HG02588 (cell line): Measurements from ENCODE around the gene C20orf204.

Experiments used
- ATAC-seq: cut with Tn5 transposase; IDR thresholded peaks from one replicate; pipeline ENCODE4 v1.9.1; 2021; ENCODE audit warnings: mild to moderate bottlenecking, moderate library complexity; ENCODE audit not compliant: unreplicated experiment

Gene C20orf204

GRCh38 chr20:64041040-64041780 is 5.2 kb downstream of the C20orf204 start:
- no peak for ATAC-seq

GRCh38 chr20:64041781-64042053 is 5.7 kb downstream of the C20orf204 start:
- ATAC-seq, result no peak

DNA sequence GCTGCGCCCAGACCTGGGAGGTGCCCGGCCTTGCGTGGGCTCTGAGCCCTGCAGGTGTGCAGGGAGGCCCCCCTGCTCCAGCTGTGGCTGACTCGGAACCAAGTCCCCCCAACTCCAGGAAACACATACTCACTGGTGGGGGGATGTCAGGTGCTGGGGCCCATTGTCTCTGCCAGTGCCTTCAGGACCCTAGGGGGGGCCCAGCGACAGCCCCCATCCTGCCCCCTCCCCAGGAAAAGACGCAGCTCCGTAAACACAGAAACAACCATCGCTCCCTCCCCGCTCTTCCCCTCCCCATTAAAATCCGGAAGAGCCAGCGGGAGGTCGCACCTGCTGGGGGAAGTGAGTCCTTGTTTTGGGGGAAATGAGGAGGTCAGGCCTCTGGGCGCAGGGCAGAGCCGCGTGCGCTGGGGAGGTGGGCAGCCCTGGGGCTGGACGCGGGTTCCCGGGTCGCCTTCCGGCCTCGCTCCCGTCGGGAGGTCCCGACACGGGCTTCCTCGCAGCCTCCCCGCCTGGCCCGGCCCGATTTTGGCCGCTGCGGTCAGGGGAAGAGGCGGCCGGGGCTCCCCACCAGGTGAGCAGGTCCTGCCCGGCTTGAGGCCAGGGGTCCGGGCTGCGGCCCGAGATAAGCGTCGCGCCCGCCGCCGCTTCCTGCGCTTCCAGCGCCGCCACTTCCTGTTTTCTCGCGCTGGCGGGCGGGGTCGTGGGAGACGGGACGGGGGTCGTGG is 6.2 kb downstream of the C20orf204 start:
- ATAC-seq, result no peak

DNA sequence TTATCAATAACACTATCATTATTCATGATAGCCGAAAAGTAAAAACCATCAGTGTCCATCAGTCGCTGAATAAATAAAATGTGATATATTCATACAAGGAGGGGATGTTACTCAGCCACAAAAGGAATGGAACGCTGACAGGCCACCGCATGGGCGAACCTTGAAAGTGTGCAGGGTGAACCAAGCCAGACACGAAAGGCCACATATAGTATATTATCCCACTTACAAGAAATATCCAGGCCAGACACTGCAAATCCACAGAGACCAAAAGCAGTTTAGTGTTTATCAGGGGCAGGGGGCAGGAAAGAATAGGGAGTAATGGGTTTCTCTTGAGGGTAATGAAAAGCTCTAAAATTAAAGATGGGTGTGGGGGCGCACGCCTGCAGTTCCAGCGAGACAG is 7.8 kb downstream of the C20orf204 start:
- no peak for ATAC-seq

DNA sequence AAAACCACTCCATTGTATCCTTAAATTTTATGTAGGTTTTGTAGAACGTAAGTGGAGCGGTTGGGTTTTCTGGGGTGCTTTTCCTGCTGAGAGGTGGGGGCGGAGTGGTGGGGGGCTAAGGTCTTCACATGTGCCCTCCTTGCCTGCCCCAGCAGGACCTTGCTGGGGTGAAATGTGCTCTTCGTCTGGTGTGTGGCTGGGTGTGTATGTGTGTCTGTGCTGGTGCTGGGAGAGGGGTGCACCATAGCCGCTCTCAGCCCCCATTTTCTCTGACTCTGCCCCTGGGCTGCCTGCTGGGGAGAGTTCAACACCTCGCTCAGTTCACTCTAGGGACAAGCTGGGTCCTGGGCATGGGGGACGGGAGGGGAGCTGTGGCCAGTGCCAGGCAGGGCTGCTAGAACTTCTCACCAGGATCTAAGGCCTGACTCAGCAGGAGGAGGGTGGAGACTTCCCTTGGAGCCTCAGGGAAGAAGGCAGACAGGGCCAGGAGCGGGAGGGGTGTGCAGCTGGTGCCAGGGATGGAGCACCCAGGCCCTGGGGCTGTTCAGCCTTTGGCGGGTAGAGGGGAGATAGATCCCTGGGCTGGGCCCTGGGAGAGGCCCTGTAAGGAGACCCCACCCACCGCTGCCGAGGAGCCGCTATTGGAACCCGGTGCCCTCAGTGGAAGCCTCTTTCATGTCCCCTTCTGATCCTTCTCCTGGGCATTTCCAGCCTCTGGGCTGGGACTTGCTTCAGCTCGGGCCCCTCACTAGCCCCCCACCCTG is 8.7 kb downstream of the C20orf204 start:
- no peak for ATAC-seq

GRCh38 chr20:64045346-64046011 is 9.5 kb downstream of the C20orf204 start:
- no peak for ATAC-seq

DNA sequence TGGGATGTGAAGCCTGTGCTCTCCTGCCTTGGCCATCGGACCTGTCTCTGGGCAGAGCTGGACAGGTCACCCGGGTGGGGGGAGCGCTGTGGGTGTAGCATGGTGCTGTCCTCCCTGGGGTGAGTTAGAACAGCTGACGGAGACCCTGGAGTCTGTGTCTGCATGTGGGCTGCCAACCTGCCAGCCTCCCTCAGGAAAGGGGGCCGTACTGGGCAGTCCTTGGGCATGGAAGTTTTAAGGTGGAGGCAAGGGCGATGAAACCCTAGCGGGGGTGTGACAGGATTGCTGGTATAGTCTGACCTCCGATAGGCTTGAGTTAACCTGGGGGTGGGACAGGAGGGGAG is 11.0 kb downstream of the C20orf204 start:
- ATAC-seq, result no peak

DNA sequence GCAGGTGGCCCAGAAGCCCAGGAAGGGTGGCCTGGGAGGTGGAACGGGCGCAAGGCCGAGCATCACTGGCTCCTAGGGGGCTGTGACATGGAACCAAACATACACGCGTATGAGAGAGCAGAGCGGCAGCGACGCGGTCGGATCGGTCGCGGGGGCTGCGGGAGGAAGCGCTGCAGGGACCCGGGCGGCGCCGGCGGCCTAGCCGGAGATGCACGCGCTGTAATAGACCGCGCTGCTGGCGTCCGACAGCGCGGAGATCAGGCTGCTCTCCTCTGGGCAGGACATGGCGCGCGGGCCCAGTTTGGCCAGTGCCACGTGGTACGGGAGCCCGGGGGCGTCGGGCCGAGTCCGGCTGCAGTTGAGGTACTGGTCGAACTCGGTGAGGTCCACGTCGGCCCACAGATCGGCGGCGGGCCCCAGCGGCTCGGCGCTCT is 12.0 kb downstream of the C20orf204 start:
- ATAC-seq, result no peak

DNA sequence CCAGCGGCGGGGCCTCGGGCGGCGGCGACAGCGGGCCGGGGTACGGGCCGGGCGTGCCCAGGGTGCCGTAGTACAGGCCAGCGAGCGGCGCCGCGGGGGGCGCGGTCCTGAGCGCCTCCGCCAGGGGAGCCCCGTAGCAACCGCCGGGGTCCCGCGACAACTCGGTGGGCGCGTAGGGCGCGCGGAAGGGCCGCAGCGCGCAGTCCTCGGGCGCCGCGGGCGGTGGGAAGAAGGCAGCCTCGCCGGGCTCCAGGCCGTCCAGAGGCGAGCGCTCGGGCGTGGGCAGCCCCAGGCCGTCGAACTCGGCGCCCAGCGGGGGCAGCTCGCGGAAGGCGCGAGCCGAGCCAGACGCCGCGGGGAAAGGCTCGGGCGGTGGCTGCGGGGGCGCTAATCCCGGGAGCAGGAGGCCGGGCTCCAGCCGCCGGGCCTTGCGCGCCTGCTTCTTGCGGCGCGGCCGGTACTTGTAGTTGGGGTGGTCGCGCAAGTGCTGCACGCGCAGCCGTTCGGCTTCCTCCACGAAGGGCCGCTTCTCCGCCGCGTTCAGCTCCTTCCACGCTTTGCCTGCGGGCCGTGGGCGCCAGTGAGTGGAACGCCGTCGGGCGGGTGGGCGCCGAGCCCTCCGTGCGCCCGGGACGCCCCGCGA is 12.5 kb downstream of the C20orf204 start:
- no peak for ATAC-seq

DNA sequence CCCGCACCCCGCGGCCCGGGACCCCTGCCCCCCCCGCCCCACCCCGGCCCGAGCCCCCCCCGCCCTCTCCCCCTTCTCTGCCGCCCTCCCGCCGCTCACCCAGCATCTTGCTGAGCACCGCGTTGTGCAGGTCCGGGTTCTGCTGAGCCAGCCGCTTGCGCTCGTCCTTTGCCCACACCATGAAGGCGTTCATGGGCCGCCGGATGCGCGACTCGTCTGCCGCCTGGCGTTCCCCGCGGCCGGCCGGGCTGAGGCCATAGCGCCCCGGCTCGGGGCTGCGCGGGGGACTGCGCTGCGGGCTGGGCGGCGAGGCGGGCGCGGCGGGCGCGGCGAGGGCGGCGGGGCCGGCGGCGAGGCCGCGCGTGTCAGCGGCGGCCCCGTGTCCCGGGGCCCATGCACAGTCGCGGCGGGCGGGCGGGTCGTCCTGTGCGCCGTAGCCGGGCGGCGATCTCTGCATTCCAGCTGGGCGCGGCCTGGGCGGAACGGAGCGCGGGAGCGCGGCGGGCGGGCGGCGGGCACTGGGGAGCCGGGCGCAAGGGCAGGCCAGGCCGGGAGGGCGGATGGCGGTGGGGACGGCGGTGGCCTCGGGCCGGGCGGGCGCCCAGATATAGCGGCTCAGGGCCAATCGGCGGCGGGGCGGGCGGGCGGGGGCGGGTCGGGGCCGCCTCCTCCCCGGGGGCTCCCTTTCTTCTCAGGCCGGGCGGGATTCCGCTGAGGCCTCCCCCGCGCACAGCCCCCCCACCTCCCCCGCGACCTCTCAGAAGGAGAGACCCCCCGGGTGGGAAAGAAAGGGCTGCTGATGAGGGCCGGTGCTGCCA is 13.3 kb downstream of the C20orf204 start, which contains the start of gene SOX18:
Gene SOX18 (minus strand): TSS at position 580 of the 818 bp plus-strand sequence. CDS start 123 bp downstream, at position 457.
- no peak for ATAC-seq

DNA sequence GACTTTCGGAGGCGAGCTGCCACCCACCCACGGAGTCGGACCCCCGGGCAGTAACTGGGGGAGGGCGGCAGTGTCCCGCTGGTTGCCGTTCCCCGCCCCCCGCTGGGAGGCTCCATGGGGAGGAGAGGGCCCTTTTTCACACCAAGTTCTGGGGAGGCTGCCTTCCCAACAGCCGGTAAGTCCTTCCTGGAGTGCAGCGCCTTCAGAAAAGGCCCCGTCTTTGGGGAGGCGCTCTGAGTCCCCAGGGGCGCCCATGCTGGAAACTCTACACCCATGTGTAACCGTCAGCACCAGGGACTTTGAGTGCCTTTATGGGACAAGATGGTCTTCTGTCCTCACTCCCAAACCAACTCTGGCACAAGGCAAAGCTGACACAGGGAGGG is 13.9 kb downstream of the C20orf204 start:
- ATAC-seq, result no peak

DNA sequence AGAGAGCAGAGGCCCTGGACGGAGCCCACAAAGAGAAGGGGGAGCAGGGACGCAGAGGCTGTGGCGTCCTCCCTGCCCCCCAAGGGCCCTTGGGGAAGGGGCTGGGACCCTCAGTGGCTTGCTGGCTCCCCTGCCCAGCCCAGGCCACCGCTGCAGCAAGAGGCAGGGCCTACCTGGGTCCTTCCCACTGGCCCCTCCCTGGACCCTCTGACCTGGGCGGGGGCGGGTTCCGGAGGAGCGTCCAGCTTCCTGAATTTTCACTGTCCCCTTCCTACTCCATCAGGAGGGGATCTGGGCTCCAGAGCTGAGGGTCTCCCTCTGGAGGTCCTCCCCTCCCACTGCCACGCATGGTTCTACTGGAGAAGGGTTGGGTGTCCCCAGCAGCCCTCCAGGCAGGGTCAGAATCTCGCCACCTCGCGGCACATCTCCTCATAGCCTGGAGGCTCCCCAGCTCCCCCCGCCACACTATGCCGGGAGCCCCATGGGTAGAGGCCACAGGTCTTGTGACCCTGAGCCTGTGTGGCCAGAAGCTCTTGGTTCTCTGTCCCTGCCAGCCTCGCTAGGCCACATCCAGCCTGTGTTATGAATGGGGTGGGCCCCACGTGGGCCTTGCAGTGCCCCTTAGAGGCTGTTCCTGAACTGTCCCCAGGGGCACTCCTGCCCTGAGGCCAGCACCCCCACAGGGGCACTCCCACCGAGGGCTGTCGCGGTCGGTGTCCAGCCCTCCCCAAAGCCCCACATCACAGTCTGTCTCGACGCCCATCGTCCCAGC is 14.5 kb downstream of the C20orf204 start:
- ATAC-seq, result no peak

DNA sequence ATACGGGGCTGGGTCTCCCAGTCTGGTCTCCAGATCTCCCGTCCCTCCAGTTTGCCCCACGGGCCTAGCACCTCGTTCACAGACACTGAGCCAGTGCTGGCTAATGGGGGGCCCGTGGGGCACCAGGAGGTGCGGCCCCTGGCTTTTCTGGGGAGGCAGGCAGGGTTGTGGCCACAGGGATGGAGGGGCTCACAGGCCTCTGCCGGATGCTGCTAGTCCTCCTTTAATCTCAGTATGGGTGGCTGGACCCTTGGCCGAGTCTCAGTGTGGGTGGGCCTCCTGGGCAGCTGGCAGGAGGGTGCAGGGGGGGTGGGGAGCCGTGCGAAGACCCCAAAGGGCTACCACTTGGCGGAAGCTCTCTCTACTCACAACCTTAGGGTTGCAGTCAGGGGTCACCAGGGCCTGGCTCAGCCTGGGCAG is 15.1 kb downstream of the C20orf204 start:
- ATAC-seq, result no peak

DNA sequence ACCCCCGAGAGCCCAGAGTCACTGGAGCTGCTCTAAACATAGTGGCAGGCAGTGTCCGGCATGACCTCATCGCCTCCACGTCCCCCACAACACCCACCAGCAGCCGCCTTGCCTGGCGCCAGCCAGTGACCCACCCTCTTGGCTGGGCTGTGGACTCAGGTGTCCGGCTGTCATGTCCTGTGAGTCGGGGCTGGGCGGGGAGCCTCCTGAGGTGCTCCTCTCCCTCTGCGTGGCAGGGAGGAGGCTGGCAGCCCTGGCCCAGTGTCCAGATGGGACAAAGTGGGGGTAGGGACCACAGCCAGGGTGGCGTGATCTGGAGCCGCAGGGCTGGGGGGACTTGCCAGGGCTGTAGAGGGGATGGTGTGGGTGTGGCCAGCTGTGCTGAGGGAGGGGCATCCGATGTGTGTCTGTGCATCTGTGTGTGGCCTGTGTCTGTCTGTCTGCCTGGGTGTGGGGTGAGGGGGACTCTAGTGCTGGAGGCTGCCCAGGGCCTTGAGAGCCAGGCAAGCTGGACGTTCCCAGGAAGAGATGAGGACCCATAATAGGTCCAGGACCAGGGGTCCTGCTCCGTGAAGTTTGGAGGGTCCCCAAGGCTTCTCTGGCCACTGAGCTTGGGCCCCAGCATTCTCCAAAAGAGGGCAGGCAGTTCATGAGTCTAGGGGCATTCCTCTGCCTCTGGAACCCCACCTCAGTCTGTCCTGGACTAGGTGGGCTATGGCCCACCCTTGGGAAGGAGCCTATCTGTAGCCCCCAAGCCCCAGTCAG is 15.8 kb downstream of the C20orf204 start:
- ATAC-seq, result no peak

- no peak for ATAC-seq
Measured at GRCh38 chr20:64052326-64052722, 16.3 kb downstream of the C20orf204 start.

DNA sequence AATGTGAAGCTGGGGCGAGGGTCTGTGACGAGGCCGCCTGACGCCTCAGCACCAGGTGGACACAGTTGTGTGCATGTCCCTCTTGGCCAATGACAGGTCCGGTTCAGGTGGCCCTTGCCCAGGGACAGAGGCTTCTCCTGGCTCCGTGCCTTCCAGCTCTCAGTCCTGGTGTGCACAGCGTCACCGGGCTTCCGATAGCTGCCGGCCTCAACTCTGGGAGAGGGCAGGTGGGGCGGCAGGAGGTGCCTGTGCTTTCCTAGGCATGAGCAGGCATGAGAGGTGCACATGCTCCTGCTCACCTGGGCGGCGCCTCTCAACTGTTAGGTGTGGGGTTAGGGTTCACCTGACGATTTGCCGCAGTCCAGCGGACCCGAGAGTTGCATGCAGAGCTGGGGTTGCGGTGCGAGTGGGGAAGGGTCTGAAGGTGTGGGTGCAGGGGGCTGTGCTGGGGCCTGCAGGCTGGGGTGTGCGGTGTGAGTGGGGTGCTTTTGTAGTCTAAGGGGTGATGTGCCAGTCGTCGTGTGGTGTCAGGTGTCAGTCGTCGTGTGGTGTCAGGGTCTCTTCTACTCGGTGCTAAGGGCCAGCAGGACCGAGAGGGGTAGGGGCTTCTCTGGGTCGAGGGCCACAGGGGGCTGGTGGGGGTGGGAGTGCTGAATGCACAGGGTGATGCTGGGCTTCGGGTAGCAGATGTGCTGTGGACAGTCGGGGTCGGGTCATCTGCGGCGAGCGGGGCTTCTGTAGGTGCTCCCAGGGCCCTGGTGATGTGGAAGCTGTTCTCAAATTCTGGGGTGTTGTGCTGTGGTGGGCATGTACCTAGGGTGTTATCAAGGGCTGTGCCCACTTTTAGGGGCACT is 17.2 kb downstream of the C20orf204 start:
- no peak for ATAC-seq

- ATAC-seq, result no peak
Measured at GRCh38 chr20:64053841-64054661, 18.1 kb downstream of the C20orf204 start.
